ENCODE data around the gene DPP7.

DNA sequence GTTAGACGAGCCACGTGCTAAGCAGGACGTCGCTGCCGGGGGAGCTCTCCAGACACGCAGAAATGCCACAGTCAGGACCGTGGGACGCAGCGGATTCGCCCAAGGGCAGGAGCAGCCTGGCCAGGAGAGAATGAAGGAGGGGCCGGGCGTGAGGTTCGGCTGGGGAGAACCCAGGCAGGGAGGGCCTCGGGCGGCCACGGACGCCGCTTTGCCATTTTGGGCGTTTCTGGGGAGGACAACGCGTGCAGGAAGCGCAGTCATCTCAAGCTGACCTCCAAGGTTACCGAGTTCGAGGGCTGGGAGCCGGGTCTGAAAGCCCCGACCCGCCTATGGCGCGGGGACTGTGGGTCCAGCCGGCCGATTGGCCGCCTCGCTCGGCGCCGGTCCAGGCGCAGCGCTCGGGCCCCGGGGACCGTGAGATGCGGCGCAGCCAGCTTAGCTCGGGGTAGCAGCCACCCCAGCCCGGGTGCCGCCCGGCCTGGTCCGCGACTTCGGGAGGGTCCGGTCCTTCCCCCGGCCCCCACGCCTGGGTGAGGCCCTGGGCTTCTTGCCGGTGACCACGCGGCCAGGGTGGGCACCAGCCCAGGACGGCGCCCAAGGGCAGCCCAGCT, 28.5 kb downstream of the DPP7 start:
- TF ChIP-seq, protein P1, sequence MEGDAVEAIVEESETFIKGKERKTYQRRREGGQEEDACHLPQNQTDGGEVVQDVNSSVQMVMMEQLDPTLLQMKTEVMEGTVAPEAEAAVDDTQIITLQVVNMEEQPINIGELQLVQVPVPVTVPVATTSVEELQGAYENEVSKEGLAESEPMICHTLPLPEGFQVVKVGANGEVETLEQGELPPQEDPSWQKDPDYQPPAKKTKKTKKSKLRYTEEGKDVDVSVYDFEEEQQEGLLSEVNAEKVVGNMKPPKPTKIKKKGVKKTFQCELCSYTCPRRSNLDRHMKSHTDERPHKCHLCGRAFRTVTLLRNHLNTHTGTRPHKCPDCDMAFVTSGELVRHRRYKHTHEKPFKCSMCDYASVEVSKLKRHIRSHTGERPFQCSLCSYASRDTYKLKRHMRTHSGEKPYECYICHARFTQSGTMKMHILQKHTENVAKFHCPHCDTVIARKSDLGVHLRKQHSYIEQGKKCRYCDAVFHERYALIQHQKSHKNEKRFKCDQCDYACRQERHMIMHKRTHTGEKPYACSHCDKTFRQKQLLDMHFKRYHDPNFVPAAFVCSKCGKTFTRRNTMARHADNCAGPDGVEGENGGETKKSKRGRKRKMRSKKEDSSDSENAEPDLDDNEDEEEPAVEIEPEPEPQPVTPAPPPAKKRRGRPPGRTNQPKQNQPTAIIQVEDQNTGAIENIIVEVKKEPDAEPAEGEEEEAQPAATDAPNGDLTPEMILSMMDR (IDR thresholded peaks at IDR 0.05; ENCODE audit: insufficient read depth, low read length) = no peak
- no peak for TF ChIP-seq POLR2AphosphoS5 (IDR thresholded peaks at IDR 0.05; ENCODE audit: low read depth)
- TF ChIP-seq, protein P2, sequence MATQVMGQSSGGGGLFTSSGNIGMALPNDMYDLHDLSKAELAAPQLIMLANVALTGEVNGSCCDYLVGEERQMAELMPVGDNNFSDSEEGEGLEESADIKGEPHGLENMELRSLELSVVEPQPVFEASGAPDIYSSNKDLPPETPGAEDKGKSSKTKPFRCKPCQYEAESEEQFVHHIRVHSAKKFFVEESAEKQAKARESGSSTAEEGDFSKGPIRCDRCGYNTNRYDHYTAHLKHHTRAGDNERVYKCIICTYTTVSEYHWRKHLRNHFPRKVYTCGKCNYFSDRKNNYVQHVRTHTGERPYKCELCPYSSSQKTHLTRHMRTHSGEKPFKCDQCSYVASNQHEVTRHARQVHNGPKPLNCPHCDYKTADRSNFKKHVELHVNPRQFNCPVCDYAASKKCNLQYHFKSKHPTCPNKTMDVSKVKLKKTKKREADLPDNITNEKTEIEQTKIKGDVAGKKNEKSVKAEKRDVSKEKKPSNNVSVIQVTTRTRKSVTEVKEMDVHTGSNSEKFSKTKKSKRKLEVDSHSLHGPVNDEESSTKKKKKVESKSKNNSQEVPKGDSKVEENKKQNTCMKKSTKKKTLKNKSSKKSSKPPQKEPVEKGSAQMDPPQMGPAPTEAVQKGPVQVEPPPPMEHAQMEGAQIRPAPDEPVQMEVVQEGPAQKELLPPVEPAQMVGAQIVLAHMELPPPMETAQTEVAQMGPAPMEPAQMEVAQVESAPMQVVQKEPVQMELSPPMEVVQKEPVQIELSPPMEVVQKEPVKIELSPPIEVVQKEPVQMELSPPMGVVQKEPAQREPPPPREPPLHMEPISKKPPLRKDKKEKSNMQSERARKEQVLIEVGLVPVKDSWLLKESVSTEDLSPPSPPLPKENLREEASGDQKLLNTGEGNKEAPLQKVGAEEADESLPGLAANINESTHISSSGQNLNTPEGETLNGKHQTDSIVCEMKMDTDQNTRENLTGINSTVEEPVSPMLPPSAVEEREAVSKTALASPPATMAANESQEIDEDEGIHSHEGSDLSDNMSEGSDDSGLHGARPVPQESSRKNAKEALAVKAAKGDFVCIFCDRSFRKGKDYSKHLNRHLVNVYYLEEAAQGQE (IDR thresholded peaks at IDR 0.05; ENCODE audit: insufficient replicate concordance, low read depth) = no peak

Data from HL-60 (cell line).